Fibroblast of lung (primary cell): Measurements from ENCODE around the gene TAS2R38.
"Not testable (repeated sequence)": the region's sequence is repeated elsewhere in the genome, so short reads cannot be mapped to it uniquely, and the experiment has no call there.

Experiments
- EZH2 ChIP-seq: IDR thresholded peaks from 2 replicates; pipeline ENCODE4 v1.5.1; 2012; ENCODE audit warnings: low read length, control low read depth, mild to moderate bottlenecking; ENCODE audit errors: missing control alignments
- TF ChIP-seq, protein P1 (sequence below), 2 donors: IDR thresholded peaks in 1 of 2; conservative IDR thresholded peaks in 1 of 2; 1 replicate in 1 of 2; 2 replicates in 1 of 2; pipeline ENCODE4 v1.5.1; 2011 to 2012; ENCODE audit warnings: low read length in 2 of 2, control low read depth in 1 of 2, inconsistent platforms in 1 of 2, low read depth in 1 of 2, mild to moderate bottlenecking in 1 of 2

DNA sequence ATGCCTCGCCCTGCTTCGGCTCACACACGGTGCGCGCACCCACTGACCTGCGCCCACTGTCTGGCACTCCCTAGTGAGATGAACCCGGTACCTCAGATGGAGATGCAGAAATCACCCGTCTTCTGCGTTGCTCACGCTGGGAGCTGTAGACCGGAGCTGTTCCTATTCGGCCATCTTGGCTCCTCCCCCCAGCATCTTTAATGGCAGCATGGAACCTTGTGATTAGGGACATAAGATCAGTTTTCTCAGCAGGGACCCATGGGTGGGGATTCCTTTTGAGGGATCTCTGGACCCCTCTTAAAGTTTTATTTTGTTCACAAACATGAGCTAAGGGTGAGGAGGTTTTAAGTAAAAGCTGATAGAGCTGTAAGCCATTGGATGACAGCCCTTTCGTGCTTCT lies 12.4 kb upstream of the TAS2R38 start:
- TF ChIP-seq, protein P1, sequence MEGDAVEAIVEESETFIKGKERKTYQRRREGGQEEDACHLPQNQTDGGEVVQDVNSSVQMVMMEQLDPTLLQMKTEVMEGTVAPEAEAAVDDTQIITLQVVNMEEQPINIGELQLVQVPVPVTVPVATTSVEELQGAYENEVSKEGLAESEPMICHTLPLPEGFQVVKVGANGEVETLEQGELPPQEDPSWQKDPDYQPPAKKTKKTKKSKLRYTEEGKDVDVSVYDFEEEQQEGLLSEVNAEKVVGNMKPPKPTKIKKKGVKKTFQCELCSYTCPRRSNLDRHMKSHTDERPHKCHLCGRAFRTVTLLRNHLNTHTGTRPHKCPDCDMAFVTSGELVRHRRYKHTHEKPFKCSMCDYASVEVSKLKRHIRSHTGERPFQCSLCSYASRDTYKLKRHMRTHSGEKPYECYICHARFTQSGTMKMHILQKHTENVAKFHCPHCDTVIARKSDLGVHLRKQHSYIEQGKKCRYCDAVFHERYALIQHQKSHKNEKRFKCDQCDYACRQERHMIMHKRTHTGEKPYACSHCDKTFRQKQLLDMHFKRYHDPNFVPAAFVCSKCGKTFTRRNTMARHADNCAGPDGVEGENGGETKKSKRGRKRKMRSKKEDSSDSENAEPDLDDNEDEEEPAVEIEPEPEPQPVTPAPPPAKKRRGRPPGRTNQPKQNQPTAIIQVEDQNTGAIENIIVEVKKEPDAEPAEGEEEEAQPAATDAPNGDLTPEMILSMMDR (conservative IDR thresholded peaks at IDR 0.05 in 1 of 2, IDR thresholded peaks at IDR 0.05 in 1 of 2; ENCODE audit: low read depth in 1 of 2, low read length in 2 of 2) = not testable (repeated sequence)
- TF ChIP-seq EZH2 = not testable (repeated sequence)
